HG03571 (cell line): Measurements from ENCODE around the gene HBG1.
"Not testable (repeated sequence)": the region's sequence is repeated elsewhere in the genome, so short reads cannot be mapped to it uniquely, and the experiment has no call there.

ENCODE experiments used
- ATAC-seq: cut with Tn5 transposase; IDR thresholded peaks from one replicate; pipeline ENCODE4 v1.9.1; 2021; ENCODE audit not compliant: unreplicated experiment

Gene HBG1

GRCh38 chr11:5249807-5250396 is at the start of gene HBG1:
TSS of gene HBG1 (minus strand) at chr11:5249857. CDS start at chr11:5249804, 53 bp downstream.
- ATAC-seq, result not testable (repeated sequence)

- no peak for ATAC-seq
Observed at GRCh38 chr11:5298451-5298850, 48.8 kb upstream of the HBG1 start.

- ATAC-seq, result no peak
Observed at GRCh38 chr11:5297721-5298323, 48.2 kb upstream of the HBG1 start.

GRCh38 chr11:5294342-5294995 is 44.8 kb upstream of the HBG1 start:
- not testable (repeated sequence) for ATAC-seq

- no peak for ATAC-seq
Observed at GRCh38 chr11:5293028-5293427, 43.4 kb upstream of the HBG1 start.

- peak; percentile 90 for ATAC-seq
Observed at GRCh38 chr11:5291207-5291838, 41.7 kb upstream of the HBG1 start.

GRCh38 chr11:5290106-5290505 is 40.4 kb upstream of the HBG1 start:
- ATAC-seq, result no peak

- ATAC-seq, result no peak
Observed at GRCh38 chr11:5289696-5290095, 40.0 kb upstream of the HBG1 start.

- ATAC-seq, result no peak
Observed at GRCh38 chr11:5288906-5289550, 39.4 kb upstream of the HBG1 start.

GRCh38 chr11:5288108-5288905 is 38.6 kb upstream of the HBG1 start:
- ATAC-seq, result no peak

- no peak for ATAC-seq
Observed at GRCh38 chr11:5286901-5287300, 37.2 kb upstream of the HBG1 start.

GRCh38 chr11:5286351-5286750 is 36.7 kb upstream of the HBG1 start:
- no peak for ATAC-seq

- no peak for ATAC-seq
Observed at GRCh38 chr11:5285703-5286340, 36.2 kb upstream of the HBG1 start.

- no peak for ATAC-seq
Observed at GRCh38 chr11:5284637-5285036, 35.0 kb upstream of the HBG1 start.

GRCh38 chr11:5283882-5284281 is 34.2 kb upstream of the HBG1 start:
- ATAC-seq, result no peak

- ATAC-seq, result no peak
Observed at GRCh38 chr11:5283086-5283485, 33.4 kb upstream of the HBG1 start.

- no peak for ATAC-seq
Observed at GRCh38 chr11:5282628-5283027, 33.0 kb upstream of the HBG1 start.

GRCh38 chr11:5281596-5281995 is 31.9 kb upstream of the HBG1 start:
- no peak for ATAC-seq

- ATAC-seq, result peak; percentile 86
Observed at GRCh38 chr11:5280582-5281102, 31.0 kb upstream of the HBG1 start.

GRCh38 chr11:5279471-5280090 is 29.9 kb upstream of the HBG1 start:
- no peak for ATAC-seq
